ENCODE measurements around the gene OXCT2.
"Not testable (repeated sequence)": the region's sequence is repeated elsewhere in the genome, so short reads cannot be mapped to it uniquely, and the experiment has no call there.

GRCh38 chr1:39775141-39775540 lies 4.0 kb upstream of the OXCT2 start:
- TF ChIP-seq CTCF (conservative IDR thresholded peaks at IDR 0.05); EZH2 (IDR thresholded peaks at IDR 0.05; ENCODE audit: low read depth): not testable (repeated sequence)
